ENCODE measurements around the gene MRPS7.

GRCh38 chr17:75246404-75246803, 15.3 kb upstream of the MRPS7 start:
- TF ChIP-seq ARNTL (CRISPR knock-in tag; IDR thresholded peaks at IDR 0.05; ENCODE audit: borderline replicate concordance, low read depth) (no peak), ZNF565 (CRISPR knock-in tag; conservative IDR thresholded peaks at IDR 0.05; ENCODE audit: low read depth) (no peak), ISL1 (CRISPR knock-in tag; IDR thresholded peaks at IDR 0.05) (no peak), ZFP3 (CRISPR knock-in tag; IDR thresholded peaks at IDR 0.05) (no peak), ZNF8 (CRISPR knock-in tag; IDR thresholded peaks at IDR 0.05) (no peak), CSRNP3 (CRISPR knock-in tag; IDR thresholded peaks at IDR 0.05) (no peak), PATZ1 (CRISPR knock-in tag; IDR thresholded peaks at IDR 0.05; ENCODE audit: borderline replicate concordance) (no peak), TOX (CRISPR knock-in tag; IDR thresholded peaks at IDR 0.05; ENCODE audit: borderline replicate concordance) (no peak), RARB (CRISPR knock-in tag; IDR thresholded peaks at IDR 0.05) (no peak), SNAI2 (CRISPR knock-in tag; IDR thresholded peaks at IDR 0.05) (no peak)

All from SK-N-SH treated with all-trans-retinoic acid at 6 μM for 48 hours (cell line).